Measurements from ENCODE around the gene CTNNAL1.
"Not testable (repeated sequence)": the region's sequence is repeated elsewhere in the genome, so short reads cannot be mapped to it uniquely, and the experiment has no call there.

The CTNNAL1 gene

GRCh38 chr9:108928386-108928785 lies 84.9 kb downstream of the CTNNAL1 start:
- DNase-seq (ENCODE audit: low spot score) = no peak

GRCh38 chr9:108924466-108924865 lies 88.8 kb downstream of the CTNNAL1 start:
- no peak for DNase-seq (ENCODE audit: low spot score)

DNA sequence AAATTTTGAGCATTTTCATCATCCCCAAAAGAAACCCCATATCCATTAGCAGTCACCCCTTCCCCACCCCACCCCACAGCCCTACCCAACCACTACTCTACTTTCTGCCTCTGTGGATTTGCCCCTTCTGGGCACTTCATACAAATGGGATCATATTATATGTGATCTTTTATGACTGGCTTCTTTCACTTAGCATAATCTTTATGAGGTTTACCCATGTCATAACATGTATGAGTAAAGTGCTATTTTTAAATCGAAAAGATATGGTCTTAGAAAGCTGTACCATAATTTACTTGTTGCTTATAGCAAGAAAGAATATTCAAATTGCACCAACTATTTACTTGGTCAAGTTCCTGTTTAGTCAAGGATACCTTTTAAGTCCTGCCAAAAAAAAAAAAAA lies 92.1 kb downstream of the CTNNAL1 start:
- DNase-seq (ENCODE audit: low spot score) = no peak

DNA sequence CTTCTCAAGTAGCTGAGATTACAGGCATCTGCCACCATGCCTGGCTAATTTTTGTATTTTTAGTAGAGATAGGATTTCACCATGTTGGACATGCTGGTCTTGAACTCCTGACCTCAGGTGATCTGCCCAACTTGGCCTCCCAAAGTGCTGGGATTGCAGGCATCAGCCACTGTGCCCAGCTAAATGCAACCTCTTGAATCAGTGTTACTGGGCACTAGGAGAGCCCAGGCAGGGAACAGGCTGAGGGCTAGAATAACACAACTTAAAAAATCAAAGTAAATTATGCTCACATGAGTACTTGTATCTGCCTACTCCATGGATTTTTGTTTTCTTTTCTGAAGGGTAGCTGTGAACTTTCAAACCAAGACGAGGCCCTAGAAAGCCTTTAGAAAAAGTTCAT lies 92.9 kb downstream of the CTNNAL1 start:
- not testable (repeated sequence) for DNase-seq (ENCODE audit: low spot score)

GRCh38 chr9:108919517-108919916 lies 93.8 kb downstream of the CTNNAL1 start:
- DNase-seq (ENCODE audit: low spot score) = no peak

- DNase-seq (ENCODE audit: low spot score) = no peak
These were observed 99.9 kb downstream of the CTNNAL1 start for GRCh38 chr9:108913391-108913790.

- no peak for DNase-seq (ENCODE audit: low spot score)
These were observed 101.5 kb downstream of the CTNNAL1 start for GRCh38 chr9:108911820-108912219.

GRCh38 chr9:108910914-108911313 lies 102.4 kb downstream of the CTNNAL1 start:
- no peak for DNase-seq (ENCODE audit: low spot score)

DNA sequence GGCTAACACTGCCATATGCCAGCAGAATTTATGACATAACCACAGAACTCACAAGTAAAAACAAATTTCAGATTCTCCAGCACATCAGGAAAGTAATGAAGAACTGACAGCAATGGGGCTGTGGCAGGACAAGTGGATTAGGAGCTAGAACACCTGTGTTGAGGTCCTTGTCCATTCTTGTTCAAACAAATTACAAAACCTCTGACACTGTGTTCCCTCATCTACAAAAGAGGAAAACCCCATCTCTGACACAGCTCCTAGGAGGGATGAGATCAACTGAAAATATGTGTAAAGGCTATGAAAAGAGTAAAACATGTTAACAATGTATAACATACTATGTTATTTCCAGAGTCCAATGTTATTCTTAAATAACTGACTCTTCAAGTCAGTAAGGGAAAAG lies 102.9 kb downstream of the CTNNAL1 start:
- no peak for DNase-seq (ENCODE audit: low spot score)

DNA sequence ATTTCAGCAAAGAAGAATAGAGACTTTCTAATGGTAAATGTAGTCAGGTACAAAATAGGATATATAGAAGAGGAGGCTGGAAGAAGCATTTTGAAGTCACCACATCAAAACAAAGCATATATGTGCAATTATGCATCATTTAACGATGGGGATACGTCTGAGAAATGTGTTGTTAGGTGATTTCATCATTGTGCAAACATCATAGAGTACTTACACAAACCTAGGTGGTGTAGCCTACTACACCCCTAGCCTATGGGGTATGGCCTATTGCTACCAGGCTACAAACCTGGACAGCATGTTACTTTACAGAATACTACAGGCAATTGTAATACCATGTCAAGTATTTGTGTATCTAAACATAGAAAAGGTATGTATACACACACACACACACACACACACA lies 107.8 kb downstream of the CTNNAL1 start:
- no peak for DNase-seq (ENCODE audit: low spot score)

GRCh38 chr9:108904161-108904560 lies 109.1 kb downstream of the CTNNAL1 start:
- no peak for DNase-seq (ENCODE audit: low spot score)

GRCh38 chr9:108903420-108904103 lies 109.7 kb downstream of the CTNNAL1 start:
- no peak for DNase-seq (ENCODE audit: low spot score)

- no peak for DNase-seq (ENCODE audit: low spot score)
These were observed 113.1 kb downstream of the CTNNAL1 start for GRCh38 chr9:108900176-108900575.

DNA sequence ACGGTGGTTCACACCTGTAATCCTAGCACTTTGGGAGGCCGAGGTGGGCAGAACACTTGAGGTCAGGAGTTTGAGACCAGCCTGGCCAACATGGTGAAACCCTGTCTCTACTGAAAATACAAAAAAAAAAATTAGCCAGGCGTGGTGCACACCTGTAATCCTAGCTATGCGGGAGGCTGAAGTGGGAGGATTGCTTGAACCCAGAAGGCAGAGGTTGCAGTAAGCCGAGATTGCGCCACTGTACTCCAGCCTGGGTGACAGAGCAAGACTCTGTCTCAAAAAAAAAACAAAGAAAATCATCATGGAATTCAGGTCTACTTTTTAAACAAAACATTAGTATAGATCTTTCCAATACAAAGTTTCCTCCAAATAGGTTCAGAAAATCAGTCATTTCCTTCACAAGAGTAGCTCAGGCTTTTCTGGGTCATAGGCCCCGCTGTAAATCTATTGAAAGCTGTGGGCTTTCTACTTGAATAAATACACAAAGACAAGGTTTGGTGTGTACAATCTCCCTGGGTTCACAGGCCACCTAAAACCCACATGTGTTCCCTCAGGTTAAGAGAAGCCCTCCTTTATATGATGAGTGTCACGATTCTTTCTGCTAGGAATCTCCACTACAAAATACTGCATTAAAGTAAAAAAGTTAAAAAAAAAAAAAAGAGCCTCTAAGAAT lies 114.1 kb downstream of the CTNNAL1 start:
- not testable (repeated sequence) for DNase-seq (ENCODE audit: low spot score)

GRCh38 chr9:108897324-108898096 lies 115.8 kb downstream of the CTNNAL1 start:
- no peak for DNase-seq (ENCODE audit: low spot score)

DNA sequence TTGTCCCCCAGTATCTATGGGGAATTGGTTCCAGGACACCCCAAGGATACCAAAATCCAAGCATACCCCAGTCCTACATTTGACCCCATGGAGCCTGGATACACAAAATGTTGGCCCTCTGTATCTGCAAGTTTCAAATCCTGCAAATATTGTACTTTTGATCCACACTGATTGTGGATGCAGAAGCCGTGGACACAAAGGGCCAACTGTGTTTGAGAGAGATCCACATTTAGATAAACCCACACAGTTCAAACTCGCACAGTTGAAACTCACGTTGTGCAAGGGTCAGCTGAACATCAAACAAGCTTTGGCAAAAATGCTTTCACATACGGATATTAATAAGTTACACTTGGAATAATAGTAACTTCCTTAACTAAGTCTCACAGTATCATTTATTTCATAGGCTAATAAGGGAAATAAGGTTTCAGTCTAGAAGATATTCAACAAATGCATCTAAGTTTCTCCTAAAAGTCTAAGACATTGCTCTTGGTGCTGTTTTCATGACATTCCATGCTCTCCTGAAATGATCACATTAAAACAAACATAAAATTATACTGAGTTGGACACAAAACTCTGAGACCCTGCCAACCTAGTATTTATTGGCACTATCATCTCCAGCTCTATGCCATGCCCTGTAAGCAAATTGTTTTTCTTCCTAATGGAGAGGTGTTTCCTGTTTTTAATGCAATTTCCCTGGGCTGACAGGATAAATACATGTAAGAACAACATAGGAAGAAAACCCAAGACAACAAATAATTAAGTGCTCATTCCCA lies 118.9 kb downstream of the CTNNAL1 start:
- DNase-seq (ENCODE audit: low spot score) = no peak
